Coronary artery (tissue), 2 donors: ENCODE results near the gene CABYR.

Experiments
- DNase-seq: peaks from one replicate; pipeline ENCODE4 v3.0.0-alpha.2; 2017; ENCODE audit warnings: low spot score
- H3K27ac ChIP-seq, 2 donors: fragments of 200-600 bp; sonication (generic); one replicate each; pipeline ENCODE4 v1.5.1; 2016 to 2019
- H3K4me3 ChIP-seq: fragments of 200-600 bp; sonication (generic); 2 replicates; pipeline ENCODE4 v1.5.1; 2016; ENCODE audit warnings: mild to moderate bottlenecking, moderate library complexity
- CTCF ChIP-seq: fragments of 200-600 bp; sonication (generic); IDR thresholded peaks from one replicate; pipeline ENCODE4 v1.5.1; 2019; ENCODE audit warnings: antibody characterized with exemption

CABYR gene

GRCh38 chr18:24198461-24198860, 59.6 kb downstream of the CABYR start:
- no peak for TF ChIP-seq CTCF
- H3K4me3 ChIP-seq: no peak overlapping the region
- H3K27ac ChIP-seq: no peak overlapping the region
- DNase-seq: no peak

DNA sequence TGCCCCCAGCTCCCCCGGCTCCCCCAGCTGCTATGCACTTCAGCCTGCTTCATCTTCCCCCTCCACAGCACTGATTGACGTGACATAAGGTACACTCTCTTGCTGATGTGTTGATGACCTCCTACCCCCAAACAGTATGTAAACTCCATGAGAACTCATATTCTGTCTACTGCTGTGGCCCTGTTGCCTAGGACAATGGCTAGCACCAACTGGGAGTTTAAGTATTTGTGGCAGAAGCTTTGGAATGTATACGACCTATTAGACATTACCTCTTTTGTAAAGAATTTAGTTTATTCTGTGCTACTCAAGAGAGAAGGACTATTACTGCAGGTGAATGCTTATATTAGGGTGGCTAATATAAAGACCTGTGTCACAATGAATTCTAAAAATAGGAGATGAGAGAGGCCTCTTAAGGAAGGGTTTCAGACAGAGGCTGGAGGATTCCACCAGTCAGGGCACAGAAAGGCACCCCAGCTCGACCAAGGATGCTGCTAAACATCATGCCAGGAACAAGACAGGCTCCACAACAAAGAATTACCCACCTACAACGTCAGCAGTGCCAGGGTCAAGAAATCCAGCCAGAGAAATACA, 60.6 kb downstream of the CABYR start:
- TF ChIP-seq CTCF: no peak
- Histone ChIP-seq H3K4me3 (no peak overlapping the region), H3K27ac (no peak overlapping the region)
- no peak for DNase-seq

DNA sequence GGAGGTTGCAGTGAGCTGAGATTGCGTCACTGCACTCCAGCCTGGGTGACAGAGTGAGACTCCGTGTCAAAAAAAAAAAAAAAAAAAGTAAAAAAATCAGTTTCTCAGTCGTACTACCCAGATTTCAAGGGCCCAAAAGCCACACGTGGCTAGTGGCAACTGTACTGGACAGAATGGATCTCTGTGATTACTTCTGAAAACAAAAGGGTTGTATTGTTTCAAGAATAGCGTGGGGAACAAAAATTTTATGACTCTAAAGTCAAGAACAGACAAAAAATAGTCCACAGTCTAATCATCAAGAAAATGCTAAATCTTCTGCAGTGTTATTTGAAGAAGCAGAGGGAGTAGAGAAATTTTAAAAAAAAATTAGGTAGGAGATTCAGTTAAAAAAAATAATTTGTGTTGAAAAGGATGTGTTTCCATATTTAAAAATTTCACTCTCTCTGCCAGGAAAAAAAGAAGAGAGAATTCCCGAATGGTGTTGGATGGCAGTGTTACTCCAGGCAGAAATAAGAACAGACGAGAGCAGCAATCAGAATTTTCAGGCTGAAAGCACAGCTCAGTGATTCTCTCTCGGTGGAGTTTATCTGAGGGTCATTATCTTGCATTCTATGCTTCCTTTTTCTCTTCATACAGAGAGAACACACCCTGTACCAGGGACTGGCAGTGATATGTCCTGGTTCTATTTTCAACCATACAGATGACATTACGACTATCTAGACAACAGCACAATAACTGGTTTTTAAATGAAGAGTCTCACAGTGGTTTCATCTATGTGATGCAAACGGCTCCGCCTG, 61.8 kb downstream of the CABYR start:
- DNase-seq: no peak
- Histone ChIP-seq H3K27ac (no peak overlapping the region), H3K4me3 (no peak overlapping the region)
- no peak for TF ChIP-seq CTCF

- Histone ChIP-seq H3K27ac (no peak overlapping the region), H3K4me3 (no peak overlapping the region)
- no peak for TF ChIP-seq CTCF
- no peak for DNase-seq
These were observed 63.1 kb downstream of the CABYR start for GRCh38 chr18:24201699-24202687.

DNA sequence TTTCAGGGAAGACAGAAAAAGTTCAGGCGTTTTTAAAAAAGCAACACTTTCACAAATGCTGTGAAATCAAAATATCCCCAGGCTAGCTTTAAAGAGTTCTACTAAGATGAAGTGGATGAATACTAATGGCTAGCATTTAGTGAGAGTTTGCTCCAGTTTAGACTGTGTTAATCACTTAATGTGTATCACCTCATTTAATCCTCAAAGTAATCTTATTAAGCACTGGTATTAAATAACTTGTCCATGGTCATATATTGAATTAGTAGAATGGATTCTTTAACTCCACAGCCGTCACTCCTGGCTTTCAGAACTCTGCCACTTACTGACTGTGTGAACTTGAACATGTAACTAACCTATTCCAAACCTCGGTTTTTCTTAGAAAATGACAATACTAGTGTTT, 66.0 kb downstream of the CABYR start:
- no peak for DNase-seq
- Histone ChIP-seq H3K27ac (no peak overlapping the region), H3K4me3 (no peak overlapping the region)
- no peak for TF ChIP-seq CTCF

- no peak overlapping the region for H3K27ac ChIP-seq
- no peak for DNase-seq
These were observed 69.6 kb downstream of the CABYR start for GRCh38 chr18:24208270-24209035.

More at GRCh38 chr18:24208270-24209035, 69.6 kb downstream of the CABYR start:
- TF ChIP-seq CTCF: no peak
- H3K4me3 ChIP-seq: no peak overlapping the region
